ENCODE data around the gene BATF3. TPM values are rescaled to one million over a fixed set of nuclear protein-coding genes. Genes with fewer than 3 reads are reported as not detected.

Gene BATF3
- total and polyA plus RNA-seq, 2 donors (not counting 3 experiments of a cell fraction or from before 2014, with no cell fraction given), result 0.69 to 1.9 TPM

DNA sequence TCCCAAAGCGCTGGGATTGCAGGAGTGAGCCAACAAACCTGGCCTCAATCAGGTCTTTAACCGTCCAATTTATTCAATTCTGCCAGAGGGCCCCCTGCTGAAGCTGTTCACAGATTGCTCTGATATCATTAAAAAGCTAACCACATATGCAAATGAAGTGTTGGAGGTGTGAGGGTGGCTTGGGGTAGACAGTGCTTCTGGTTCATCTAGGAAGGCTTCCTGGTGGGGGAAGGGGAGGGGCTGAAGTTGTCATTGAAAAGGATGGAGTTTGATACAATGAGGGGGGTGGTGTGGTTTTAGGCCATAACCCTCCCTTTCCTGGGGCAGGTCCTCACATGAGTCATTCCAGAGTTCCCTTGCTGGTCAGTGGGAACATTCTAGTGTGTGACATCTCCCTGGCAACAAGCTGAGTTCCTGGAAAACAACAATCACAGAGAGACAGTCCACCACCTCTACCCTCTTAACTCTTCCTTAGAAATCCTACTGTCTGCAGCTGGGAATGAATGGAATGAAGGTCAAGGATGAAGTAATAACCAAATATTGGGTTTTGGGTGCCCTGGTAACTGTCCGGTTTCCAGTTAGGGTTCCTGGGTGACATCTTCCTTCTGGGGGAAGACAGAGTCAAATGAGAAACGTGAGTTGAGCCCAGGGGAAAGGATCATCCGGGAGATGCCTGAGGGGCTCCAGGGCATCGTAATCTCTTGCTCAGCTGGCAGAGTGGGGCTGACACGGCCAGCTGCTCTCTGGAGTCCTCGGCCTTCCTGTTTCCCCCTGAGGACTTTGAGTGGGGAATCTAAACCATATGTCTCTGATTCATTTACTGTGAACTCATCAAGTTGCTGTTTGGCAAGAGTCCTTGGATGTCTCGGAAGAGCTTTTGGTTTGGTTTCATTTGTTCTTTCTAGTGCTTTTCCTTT is 32.2 kb downstream of the BATF3 start:
- H3K27ac ChIP-seq (ENCODE audit: insufficient read depth, low read depth, low read length), result peak overlapping the region; percentile 93
- TSS peak; percentile 33 for BruUV-seq (replicated peaks)
- peak; percentile 95 for FAIRE-seq
- peak; percentile 77 for DNase-seq (ENCODE audit: low read depth, low spot score)
- H3K4me3 ChIP-seq (replicated peaks in 1 of 3; ENCODE audit: insufficient read depth in 1 of 3, low read depth in 1 of 3, low read length in 3 of 3), result no peak overlapping the region
- no peaks in the 10 kb centered on the region for H4K20me1 ChIP-seq (replicated peaks; ENCODE audit: control insufficient read depth, extremely low read depth, insufficient read depth, low read length)
- H3K4me2 ChIP-seq (ENCODE audit: insufficient read depth, low read length), result peak overlapping the region; percentile 57
- ChIA-PET CTCF (interaction anchor here (0.6 to 3.0 kb wide), 20 partner anchors 10 to 604 kb away, joined by 3 to 31 read pairs (median 4); partner anchors contain the start of gene ATF3), POLR2A (interaction anchor here (2.8 kb wide), 1 partner anchor 59 kb away, joined by 13 read pairs; the partner anchor contains the start of gene ATF3)
- H2AFZ ChIP-seq (ENCODE audit: low read depth, low read length), result no peak overlapping the region
- no peaks in the 10 kb centered on the region for H3K79me2 ChIP-seq (ENCODE audit: control insufficient read depth, insufficient read depth, low read length)
- H3K36me3 ChIP-seq (ENCODE audit: control insufficient read depth in 2 of 2, extremely low read depth in 1 of 2, insufficient read depth in 2 of 2, low read length in 2 of 2), result no peaks in the 10 kb centered on the region
- peaks cover 17 to 19% of the 10 kb centered on the region in 2 experiments for H3K27me3 ChIP-seq (ENCODE audit: control insufficient read depth in 2 of 2, insufficient read depth in 2 of 2, low read length in 2 of 2)
- dilution Hi-C loops (cut with MboI; ENCODE audit: extremely low pct_ligation_motif_present, low sequenced_read_pairs), result no loop called here
- H3K9me1 ChIP-seq (replicated peaks; ENCODE audit: control insufficient read depth, extremely low read depth, insufficient read depth, low read length), result no peaks in the 10 kb centered on the region
- intact Hi-C loops (cut with micrococcal nuclease), result loop anchor here (1.0 to 2.0 kb wide), 4 partner anchors 33 to 189 kb away; no protein-coding TSS in a partner anchor
- H3K9ac ChIP-seq (replicated peaks; ENCODE audit: extremely low read depth, insufficient read depth, low read length), result peak overlapping the region; percentile 68
- TF ChIP-seq FOS (IDR thresholded peaks at IDR 0.05; ENCODE audit: borderline replicate concordance, insufficient read depth, low read length) (peak; percentile 82), POLR2A (IDR thresholded peaks at IDR 0.05; ENCODE audit: low read depth, low read length) (no peak), JUN (IDR thresholded peaks at IDR 0.05; ENCODE audit: borderline replicate concordance, insufficient read depth, insufficient read length, low read depth) (peak; percentile 88), POLR2AphosphoS5 (IDR thresholded peaks at IDR 0.05; ENCODE audit: insufficient read depth, low read depth, low read length) (peak; percentile 47), GATA2 (IDR thresholded peaks at IDR 0.05; ENCODE audit: insufficient read depth, insufficient read length, low read depth, low read length) (peak; percentile 48)
- H3K9me3 ChIP-seq (replicated peaks; ENCODE audit: control insufficient read depth, insufficient read depth, low read length), result no peaks in the 10 kb centered on the region
- peaks cover 27% of the 10 kb centered on the region for H3K4me1 ChIP-seq (ENCODE audit: control insufficient read depth, extremely low read depth, insufficient read depth, low read length)

Measured in endothelial cell of umbilical vein (primary cell).